ENCODE measurements around the gene PTPN3. TPM values are rescaled to one million over a fixed set of nuclear protein-coding genes. Genes with fewer than 3 reads are reported as not detected.

PTPN3 gene
- total and polyA plus RNA-seq, 10 of the 15 experiments (the other 5 are each of a cell fraction or from before 2014, with no cell fraction given) = 0.18 to 1.3 (median 0.39) TPM

GRCh38 chr9:109344866-109345265 is 153.2 kb downstream of the PTPN3 start (continued):
- TF ChIP-seq REST (IDR thresholded peaks at IDR 0.05; ENCODE audit: low read depth, low read length) (no peak), MLLT1 (IDR thresholded peaks at IDR 0.05) (no peak), ATF3 (IDR thresholded peaks at IDR 0.05; ENCODE audit: borderline replicate concordance, extremely low read depth, low read depth, low read length) (no peak), TAF1 (IDR thresholded peaks at IDR 0.05; ENCODE audit: borderline replicate concordance, low read depth, low read length) (no peak), TCF12 (IDR thresholded peaks at IDR 0.05; ENCODE audit: low read depth, low read length) (no peak)

DNA sequence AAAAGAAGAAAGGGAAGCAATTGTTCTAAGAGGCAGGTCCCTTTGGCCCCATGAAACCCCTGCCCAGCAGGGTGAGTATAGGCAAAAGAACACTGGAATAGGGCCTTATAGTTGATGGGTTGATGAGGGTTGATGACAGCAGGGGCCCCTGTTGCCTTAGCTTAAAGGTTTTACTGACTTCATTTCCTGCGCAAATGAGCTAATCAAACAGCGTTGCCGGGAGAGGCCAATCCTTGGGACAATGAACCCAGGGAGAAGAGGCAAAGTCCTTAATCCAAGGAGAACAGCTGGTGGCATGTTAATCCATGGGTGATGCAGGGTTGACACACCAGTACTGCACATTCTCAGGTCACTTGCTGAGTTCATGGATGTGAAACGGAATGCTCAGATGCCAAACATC is 155.2 kb downstream of the PTPN3 start:
- no TSS peak for BruUV-seq (replicated peaks)
- RAD21 ChIA-PET (ENCODE audit: unreplicated experiment) = interaction anchor here (1.2 kb wide), 1 partner anchor 73 kb away, joined by 3 read pairs; no protein-coding TSS in a partner anchor
- intact Hi-C loops (cut with micrococcal nuclease; ENCODE audit: unreplicated experiment) (loop anchor here (5.0 kb wide), 1 partner anchor 129 kb away; no protein-coding TSS in a partner anchor), in situ Hi-C loops (cut with MboI) (no loop called here)
- no peaks in the 10 kb centered on the region for H3K36me3 ChIP-seq (ENCODE audit: control insufficient read depth in 2 of 2, insufficient read depth in 2 of 2, low read length in 1 of 2)
- POLR2A ChIA-PET = interaction anchor here (0.6 kb wide), 1 partner anchor 13 kb away, joined by 3 read pairs; no protein-coding TSS in a partner anchor
- SMC1A ChIA-PET (ENCODE audit: uncharacterized antibody, unreplicated experiment) = interaction anchor here (0.6 to 0.8 kb wide), 3 partner anchors 107 to 200 kb away, joined by 3 read pairs; no protein-coding TSS in a partner anchor
- H4K20me1 ChIP-seq (ENCODE audit: control insufficient read depth, insufficient read depth) = no peaks in the 10 kb centered on the region
- H3K79me2 ChIP-seq (ENCODE audit: control insufficient read depth, insufficient read depth, low read length) = no peaks in the 10 kb centered on the region
- 64% methylated on average over 4 of the region's 4 CpGs for WGBS (ENCODE audit: insufficient coverage, insufficient replicate concordance, low lambda C conversion rate, missing lambda C conversion rate)
- H3K27ac ChIP-seq (ENCODE audit: control insufficient read depth, insufficient read depth) = no peak overlapping the region
- no peaks in the 10 kb centered on the region; a peak in 1 of 4 replicates for H3K27me3 ChIP-seq (replicated peaks in 1 of 2; ENCODE audit: control insufficient read depth in 2 of 2, insufficient read depth in 2 of 2, low read length in 1 of 2)
- no peak overlapping the region for H2AFZ ChIP-seq (ENCODE audit: control insufficient read depth, low read depth, low read length)
- no peak overlapping the region for H3K9ac ChIP-seq (ENCODE audit: control insufficient read depth, insufficient read depth, low read length)
- no peak for DNase-seq (ENCODE audit: low read depth, low spot score)
- H3K4me1 ChIP-seq (ENCODE audit: control insufficient read depth, insufficient read depth, low read length) = no peaks in the 10 kb centered on the region
- ATAC-seq = no peak
- no peaks in the 10 kb centered on the region for H3K9me3 ChIP-seq (replicated peaks; ENCODE audit: control insufficient read depth, insufficient read depth, low read length)
- no peak overlapping the region for H3K4me3 ChIP-seq
- H3K4me2 ChIP-seq (ENCODE audit: control insufficient read depth, insufficient read depth) = no peak overlapping the region
- no peak for FAIRE-seq
- CTCF ChIA-PET = no interaction called here
- TF ChIP-seq, protein P1, sequence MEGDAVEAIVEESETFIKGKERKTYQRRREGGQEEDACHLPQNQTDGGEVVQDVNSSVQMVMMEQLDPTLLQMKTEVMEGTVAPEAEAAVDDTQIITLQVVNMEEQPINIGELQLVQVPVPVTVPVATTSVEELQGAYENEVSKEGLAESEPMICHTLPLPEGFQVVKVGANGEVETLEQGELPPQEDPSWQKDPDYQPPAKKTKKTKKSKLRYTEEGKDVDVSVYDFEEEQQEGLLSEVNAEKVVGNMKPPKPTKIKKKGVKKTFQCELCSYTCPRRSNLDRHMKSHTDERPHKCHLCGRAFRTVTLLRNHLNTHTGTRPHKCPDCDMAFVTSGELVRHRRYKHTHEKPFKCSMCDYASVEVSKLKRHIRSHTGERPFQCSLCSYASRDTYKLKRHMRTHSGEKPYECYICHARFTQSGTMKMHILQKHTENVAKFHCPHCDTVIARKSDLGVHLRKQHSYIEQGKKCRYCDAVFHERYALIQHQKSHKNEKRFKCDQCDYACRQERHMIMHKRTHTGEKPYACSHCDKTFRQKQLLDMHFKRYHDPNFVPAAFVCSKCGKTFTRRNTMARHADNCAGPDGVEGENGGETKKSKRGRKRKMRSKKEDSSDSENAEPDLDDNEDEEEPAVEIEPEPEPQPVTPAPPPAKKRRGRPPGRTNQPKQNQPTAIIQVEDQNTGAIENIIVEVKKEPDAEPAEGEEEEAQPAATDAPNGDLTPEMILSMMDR (IDR thresholded peaks at IDR 0.05 in 2 of 3, conservative IDR thresholded peaks at IDR 0.05 in 1 of 3; ENCODE audit: control insufficient read depth in 2 of 3, extremely low read depth in 1 of 3, insufficient read depth in 1 of 3, low read depth in 3 of 3, low read length in 3 of 3) = no peak
- no peak for TF ChIP-seq MTA2 (IDR thresholded peaks at IDR 0.05; ENCODE audit: low read depth)
- TF ChIP-seq EED (IDR thresholded peaks at IDR 0.05; ENCODE audit: low read depth) = no peak
- TF ChIP-seq IRF5 (IDR thresholded peaks at IDR 0.05; ENCODE audit: borderline replicate concordance) = no peak
- TF ChIP-seq ZNF274 (IDR thresholded peaks at IDR 0.05; ENCODE audit: insufficient read depth, insufficient read length) = no peak
- TF ChIP-seq, protein P2, sequence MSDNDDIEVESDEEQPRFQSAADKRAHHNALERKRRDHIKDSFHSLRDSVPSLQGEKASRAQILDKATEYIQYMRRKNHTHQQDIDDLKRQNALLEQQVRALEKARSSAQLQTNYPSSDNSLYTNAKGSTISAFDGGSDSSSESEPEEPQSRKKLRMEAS (IDR thresholded peaks at IDR 0.05; ENCODE audit: low read depth, low read length) = no peak

All from GM12878 (cell line).